ENCODE measurements around the gene LRRC37A3. TPM values are rescaled to one million over a fixed set of nuclear protein-coding genes. Genes with fewer than 3 reads are reported as not detected.
"Not testable (repeated sequence)": the region's sequence is repeated elsewhere in the genome, so short reads cannot be mapped to it uniquely, and the experiment has no call there.

LRRC37A3 gene
- total RNA-seq, 1 experiment from 2014 or later: 9.8 TPM

GRCh38 chr17:64938290-64938689, 19.0 kb upstream of the LRRC37A3 start:
- peaks cover 51% of the 10 kb centered on the region for H3K4me1 ChIP-seq (replicated peaks; ENCODE audit: insufficient read depth)
- H3K9me3 ChIP-seq (ENCODE audit: insufficient read depth, low read depth): no peaks in the 10 kb centered on the region
- H3K4me3 ChIP-seq: no peak overlapping the region
- H3K4me2 ChIP-seq: peak overlapping the region; percentile 67
- intact Hi-C loops (cut with micrococcal nuclease; ENCODE audit: unreplicated experiment): no loop called here
- ChIA-PET POLR2A (ENCODE audit: unreplicated experiment) (no interaction called here), CTCF (interaction anchor here (0.6 to 2.5 kb wide), 3 partner anchors 19 to 212 kb away, joined by 4 to 10 read pairs (median 5); partner anchors contain the start of gene LRRC37A3)
- H3K27me3 ChIP-seq (ENCODE audit: insufficient read depth, low read depth): no peaks in the 10 kb centered on the region
- peak in 1 of 2 experiments; percentile 94 for DNase-seq
- peaks cover 38% of the 10 kb centered on the region for H3F3A ChIP-seq (ENCODE audit: insufficient read depth, low read depth)
- no peaks in the 10 kb centered on the region for H3K36me3 ChIP-seq (ENCODE audit: low read depth)
- H3K9me2 ChIP-seq (ENCODE audit: insufficient read depth): no peaks in the 10 kb centered on the region; the same call in 1 of the 2 replicates
- peak overlapping the region; percentile 89 for H3K27ac ChIP-seq
- no peaks in the 10 kb centered on the region for H4K20me1 ChIP-seq (ENCODE audit: insufficient read depth)
- TF ChIP-seq EZH2 (IDR thresholded peaks at IDR 0.05; ENCODE audit: low read depth) (no peak), CTCF (conservative IDR thresholded peaks at IDR 0.05) (no peak)
- BruUV-seq (replicated peaks): no TSS peak
- no peaks in the 10 kb centered on the region for H3K79me2 ChIP-seq (ENCODE audit: low read depth)
- peak overlapping the region; percentile 47; the same call in 1 of the 2 replicates for H2AFZ ChIP-seq

DNA sequence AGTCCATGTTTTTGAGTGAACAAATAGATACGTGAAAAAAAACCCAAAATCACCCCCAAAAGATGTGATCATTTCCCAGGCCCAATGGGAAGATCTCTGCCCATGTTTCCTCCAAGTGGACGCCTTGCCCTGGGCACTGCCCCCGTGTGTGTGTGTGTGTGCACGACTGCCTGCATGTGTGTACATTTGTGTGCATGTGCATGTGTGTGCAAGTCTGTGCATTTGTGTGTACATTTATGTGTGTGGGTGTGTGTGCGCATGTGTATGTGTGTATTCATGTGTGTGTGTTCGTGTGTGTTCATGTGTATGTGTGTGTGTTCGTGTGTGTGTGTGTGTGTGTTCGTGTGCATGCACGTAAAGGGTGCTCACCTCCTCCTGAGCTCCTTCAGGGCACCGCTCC, 16.8 kb upstream of the LRRC37A3 start:
- Histone ChIP-seq H3K4me2 (no peak overlapping the region), H3K27me3 (ENCODE audit: insufficient read depth, low read depth) (no peaks in the 10 kb centered on the region), H4K20me1 (ENCODE audit: insufficient read depth) (no peaks in the 10 kb centered on the region), H3K36me3 (ENCODE audit: low read depth) (no peaks in the 10 kb centered on the region), H3K27ac (no peak overlapping the region), H3F3A (ENCODE audit: insufficient read depth, low read depth) (peaks cover 38% of the 10 kb centered on the region), H3K9me3 (ENCODE audit: insufficient read depth, low read depth) (no peaks in the 10 kb centered on the region), H3K9me2 (ENCODE audit: insufficient read depth) (no peaks in the 10 kb centered on the region), H3K4me1 (replicated peaks; ENCODE audit: insufficient read depth) (peaks cover 45% of the 10 kb centered on the region), H3K4me3 (no peak overlapping the region), H2AFZ (no peak overlapping the region), H3K79me2 (ENCODE audit: low read depth) (no peaks in the 10 kb centered on the region)
- CTCF ChIA-PET: no interaction called here
- POLR2A ChIA-PET (ENCODE audit: unreplicated experiment): no interaction called here
- intact Hi-C loops (cut with micrococcal nuclease; ENCODE audit: unreplicated experiment): no loop called here
- no peak for DNase-seq
- no TSS peak for BruUV-seq (replicated peaks)
- no peak for TF ChIP-seq EZH2 (IDR thresholded peaks at IDR 0.05; ENCODE audit: low read depth)
- no peak for TF ChIP-seq CTCF (conservative IDR thresholded peaks at IDR 0.05)

DNA sequence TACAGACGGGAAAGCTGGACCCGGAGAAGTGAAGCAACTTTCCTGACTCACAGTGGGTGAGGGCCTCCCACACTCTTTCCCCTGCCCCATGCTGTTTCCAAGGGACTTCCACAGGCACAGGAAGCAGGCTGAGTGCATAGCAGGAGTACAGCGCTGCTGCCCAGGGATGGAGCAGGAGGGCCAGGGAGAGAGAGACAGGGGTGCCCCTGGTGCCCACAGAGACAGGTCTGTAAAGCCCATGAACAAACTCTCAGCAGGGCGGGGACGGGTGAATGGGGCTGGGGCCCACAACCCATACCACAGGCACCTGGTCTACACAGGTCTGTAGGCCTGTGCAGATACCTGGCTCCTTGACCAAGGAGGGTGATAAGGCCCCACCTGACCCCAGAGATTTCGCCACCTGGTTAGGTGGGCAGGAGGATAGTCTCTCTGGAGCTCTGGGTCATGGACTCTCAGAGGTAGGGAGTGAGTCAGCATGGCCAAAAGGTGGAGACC, 15.1 kb upstream of the LRRC37A3 start:
- H3K9me3 ChIP-seq (ENCODE audit: insufficient read depth, low read depth); H3K4me3 ChIP-seq; H3K79me2 ChIP-seq (ENCODE audit: low read depth); intact Hi-C loops (cut with micrococcal nuclease; ENCODE audit: unreplicated experiment); H3K36me3 ChIP-seq (ENCODE audit: low read depth); H3K4me2 ChIP-seq; H3K27ac ChIP-seq; H2AFZ ChIP-seq; H3K9me2 ChIP-seq (ENCODE audit: insufficient read depth); H3K27me3 ChIP-seq (ENCODE audit: insufficient read depth, low read depth); DNase-seq; POLR2A ChIA-PET (ENCODE audit: unreplicated experiment); H4K20me1 ChIP-seq (ENCODE audit: insufficient read depth); BruUV-seq (replicated peaks); CTCF ChIA-PET: not testable (repeated sequence)
- peaks cover 44% of the 10 kb centered on the region for H3K4me1 ChIP-seq (replicated peaks; ENCODE audit: insufficient read depth)
- peaks cover 43% of the 10 kb centered on the region for H3F3A ChIP-seq (ENCODE audit: insufficient read depth, low read depth)

DNA sequence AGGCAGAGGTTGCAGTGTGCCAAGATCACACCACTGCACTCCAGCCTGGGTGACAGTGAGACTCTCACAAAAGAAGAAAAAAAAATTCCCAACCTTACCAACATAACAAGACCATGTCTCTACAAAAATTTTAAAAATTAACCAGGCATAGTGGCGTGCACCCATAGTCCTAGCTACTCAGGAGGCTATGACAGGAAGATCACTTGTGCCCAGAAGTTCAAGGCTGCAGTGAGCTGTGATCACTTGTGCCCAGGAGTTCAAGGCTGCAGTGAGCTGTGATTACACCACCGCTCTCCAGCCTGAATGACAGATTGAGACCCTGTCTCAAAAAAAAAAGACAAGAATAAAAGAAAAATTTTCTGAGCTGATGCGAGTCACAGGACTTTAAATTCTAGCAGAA, 13.6 kb upstream of the LRRC37A3 start:
- H3K36me3 ChIP-seq (ENCODE audit: low read depth); intact Hi-C loops (cut with micrococcal nuclease; ENCODE audit: unreplicated experiment); DNase-seq; CTCF ChIA-PET; H3K27ac ChIP-seq; H3K79me2 ChIP-seq (ENCODE audit: low read depth); BruUV-seq (replicated peaks); H3K27me3 ChIP-seq (ENCODE audit: insufficient read depth, low read depth); POLR2A ChIA-PET (ENCODE audit: unreplicated experiment); H3K4me2 ChIP-seq; H3K9me3 ChIP-seq (ENCODE audit: insufficient read depth, low read depth); H2AFZ ChIP-seq; H3K9me2 ChIP-seq (ENCODE audit: insufficient read depth); H4K20me1 ChIP-seq (ENCODE audit: insufficient read depth); H3K4me3 ChIP-seq: not testable (repeated sequence)
- Histone ChIP-seq H3F3A (ENCODE audit: insufficient read depth, low read depth) (peaks cover 38% of the 10 kb centered on the region), H3K4me1 (replicated peaks; ENCODE audit: insufficient read depth) (peaks cover 44% of the 10 kb centered on the region)

DNA sequence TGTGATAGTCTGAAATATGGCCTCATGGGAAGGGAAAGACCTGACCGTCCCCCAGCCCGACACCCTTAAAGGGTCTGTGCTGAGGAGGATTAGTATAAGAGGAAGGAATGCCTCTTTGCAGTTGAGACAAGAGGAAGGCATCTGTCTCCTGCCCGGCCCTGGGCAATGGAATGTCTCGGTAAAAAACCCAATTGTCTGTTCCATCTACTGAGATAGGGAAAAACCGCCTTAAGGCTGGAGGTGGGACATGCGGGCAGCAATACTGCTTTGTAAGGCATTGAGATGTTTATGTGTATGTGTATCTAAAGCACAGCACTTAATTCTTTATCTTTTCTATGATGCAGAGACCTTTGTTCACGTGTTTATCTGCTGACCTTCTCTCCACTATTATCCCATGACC, 11.1 kb upstream of the LRRC37A3 start:
- intact Hi-C loops (cut with micrococcal nuclease; ENCODE audit: unreplicated experiment); H3K36me3 ChIP-seq (ENCODE audit: low read depth); H3K79me2 ChIP-seq (ENCODE audit: low read depth); H4K20me1 ChIP-seq (ENCODE audit: insufficient read depth); H3K9me2 ChIP-seq (ENCODE audit: insufficient read depth); H3K4me3 ChIP-seq; BruUV-seq (replicated peaks); H3K27me3 ChIP-seq (ENCODE audit: insufficient read depth, low read depth); POLR2A ChIA-PET (ENCODE audit: unreplicated experiment); H3K9me3 ChIP-seq (ENCODE audit: insufficient read depth, low read depth); H2AFZ ChIP-seq; CTCF ChIA-PET; DNase-seq: not testable (repeated sequence)
- Histone ChIP-seq H3K4me2 (peak overlapping the region; percentile 44), H3K4me1 (replicated peaks; ENCODE audit: insufficient read depth) (peaks cover 44% of the 10 kb centered on the region), H3F3A (ENCODE audit: insufficient read depth, low read depth) (peaks cover 39% of the 10 kb centered on the region), H3K27ac (peak overlapping the region; percentile 77)

DNA sequence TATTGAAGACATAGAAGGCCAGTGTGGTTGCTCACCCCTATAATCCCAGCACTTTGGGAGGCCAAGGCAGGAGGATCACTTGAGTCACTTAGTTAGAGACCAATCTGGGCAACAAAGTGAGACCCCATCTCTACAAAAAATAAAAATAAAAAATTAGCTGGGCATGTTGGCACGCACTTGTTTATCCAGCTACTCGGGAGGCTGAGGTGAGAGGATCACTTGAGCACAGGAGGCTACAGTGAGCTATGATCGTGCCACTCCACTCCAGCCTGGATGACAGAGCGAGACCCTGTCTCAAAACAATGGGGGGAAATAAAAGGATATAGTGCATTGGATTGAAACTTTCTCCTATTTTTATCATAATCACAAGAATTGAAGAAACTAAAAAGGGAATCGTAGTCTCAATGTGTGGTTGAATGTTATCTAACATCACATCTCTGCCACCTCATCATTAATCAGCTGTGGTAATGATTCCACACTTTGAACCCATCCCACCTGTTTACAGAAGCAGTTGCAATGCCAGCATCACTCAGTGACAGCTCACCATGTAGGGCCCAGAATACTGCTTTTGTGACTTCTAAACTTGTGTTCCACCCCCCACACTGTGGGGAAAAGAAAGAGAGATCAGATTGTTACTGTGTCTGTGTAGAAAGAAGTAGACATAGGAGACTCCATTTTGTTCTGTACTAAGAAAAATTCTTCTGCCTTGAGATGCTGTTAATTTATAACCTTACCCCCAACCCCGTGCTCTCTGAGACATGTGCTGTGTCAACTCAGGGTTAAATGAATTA, 10.3 kb upstream of the LRRC37A3 start:
- intact Hi-C loops (cut with micrococcal nuclease; ENCODE audit: unreplicated experiment): loop anchor here (10.0 kb wide), 1 partner anchor 175 kb away; no protein-coding TSS in a partner anchor
- Histone ChIP-seq H3K4me2 (peak overlapping the region; percentile 44), H3K4me1 (replicated peaks; ENCODE audit: insufficient read depth) (peaks cover 44% of the 10 kb centered on the region), H3K27ac (peak overlapping the region; percentile 77), H3F3A (ENCODE audit: insufficient read depth, low read depth) (peaks cover 39% of the 10 kb centered on the region)
- BruUV-seq (replicated peaks); H3K36me3 ChIP-seq (ENCODE audit: low read depth); H3K9me2 ChIP-seq (ENCODE audit: insufficient read depth); H3K79me2 ChIP-seq (ENCODE audit: low read depth); POLR2A ChIA-PET (ENCODE audit: unreplicated experiment); H3K9me3 ChIP-seq (ENCODE audit: insufficient read depth, low read depth); H3K4me3 ChIP-seq; H4K20me1 ChIP-seq (ENCODE audit: insufficient read depth); CTCF ChIA-PET; H3K27me3 ChIP-seq (ENCODE audit: insufficient read depth, low read depth); H2AFZ ChIP-seq: not testable (repeated sequence)
- DNase-seq: peak in 1 of 2 experiments; percentile 82

Data from PC-9 (cell line).